CD4-positive, alpha-beta T cell treated with Interleukin-6 at 100 ng/mL for 8 hours (primary cell): ENCODE measurements around the gene SLC6A3.

Experiments
- DNase-seq: peaks from one replicate; pipeline ENCODE4 v3.0.0-alpha.2; 2020; ENCODE audit warnings: mixed read lengths, low spot score

SLC6A3 gene

GRCh38 chr5:1419476-1420210 lies 25.6 kb downstream of the SLC6A3 start:
- no peak for DNase-seq

DNA sequence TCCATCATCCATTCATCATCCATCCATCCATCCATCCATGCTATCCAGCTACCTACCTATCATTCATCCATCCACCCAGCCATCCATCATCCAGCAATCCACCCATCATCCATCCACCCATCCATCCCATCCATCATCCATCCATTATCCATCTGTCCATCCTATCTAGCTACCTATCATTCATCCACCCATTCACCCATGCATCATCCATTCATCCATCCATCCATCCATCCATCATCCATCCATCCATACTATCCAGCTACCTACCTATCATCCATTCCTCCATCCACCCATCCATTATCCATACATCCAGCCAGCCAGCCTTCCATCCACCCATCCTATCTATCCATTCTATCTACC lies 26.3 kb downstream of the SLC6A3 start:
- no peak for DNase-seq

DNA sequence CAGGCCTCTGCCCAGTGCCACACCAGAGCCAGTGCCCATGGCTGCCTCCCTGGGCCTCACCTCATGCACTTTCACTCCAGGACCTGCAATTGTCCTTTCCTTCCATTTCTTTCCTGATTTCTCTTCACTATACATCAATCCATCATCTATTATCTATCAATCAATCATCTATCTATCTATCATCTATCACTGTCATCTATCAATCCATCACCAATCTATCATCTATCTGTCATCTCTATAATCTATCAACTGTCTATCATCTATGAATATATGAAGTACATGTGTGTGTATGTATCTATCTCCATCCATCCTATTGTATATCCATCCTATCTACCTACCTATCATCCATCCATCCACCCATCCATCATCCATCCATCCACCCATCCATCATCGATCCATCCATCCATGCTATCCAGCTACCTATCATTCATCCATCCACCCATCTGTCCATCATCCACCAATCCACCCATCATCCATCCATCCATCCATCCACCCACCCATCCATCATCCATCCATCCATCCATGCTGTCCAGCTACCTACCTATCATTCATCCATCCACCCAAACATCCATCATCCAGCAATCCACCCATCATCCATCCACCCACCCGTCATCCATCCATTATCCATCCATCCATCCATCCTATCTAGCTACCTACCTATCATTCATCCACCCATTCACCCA lies 26.9 kb downstream of the SLC6A3 start:
- no peak for DNase-seq

- no peak for DNase-seq
Observed at GRCh38 chr5:1417586-1418225, 27.5 kb downstream of the SLC6A3 start.

DNA sequence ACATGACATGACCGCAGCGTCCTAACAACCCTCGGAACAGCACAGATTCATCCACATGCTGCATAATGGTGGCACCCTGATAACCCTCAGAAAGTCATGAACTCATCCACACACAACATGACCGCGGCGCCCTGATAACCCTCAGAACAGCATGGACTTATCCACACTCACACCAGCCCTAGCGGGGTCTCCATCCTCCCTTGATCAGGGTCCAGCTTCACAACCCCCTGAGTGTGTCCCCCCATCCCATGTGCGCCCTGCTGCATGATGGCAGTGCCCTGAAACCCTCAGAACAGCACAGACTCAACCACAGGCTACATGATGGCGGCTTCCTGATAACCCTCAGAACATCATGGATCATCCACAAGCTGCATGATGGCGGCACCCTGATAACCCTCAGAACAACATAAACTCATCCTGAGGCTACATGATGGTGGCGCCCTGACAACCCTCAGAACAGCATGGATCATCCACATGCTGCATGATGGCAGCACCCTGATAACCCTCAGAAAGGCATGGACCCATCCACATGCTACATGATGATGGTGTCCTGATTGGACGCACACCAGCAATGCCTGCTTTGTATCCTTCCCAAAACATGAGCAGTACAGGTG lies 28.3 kb downstream of the SLC6A3 start:
- no peak for DNase-seq

DNA sequence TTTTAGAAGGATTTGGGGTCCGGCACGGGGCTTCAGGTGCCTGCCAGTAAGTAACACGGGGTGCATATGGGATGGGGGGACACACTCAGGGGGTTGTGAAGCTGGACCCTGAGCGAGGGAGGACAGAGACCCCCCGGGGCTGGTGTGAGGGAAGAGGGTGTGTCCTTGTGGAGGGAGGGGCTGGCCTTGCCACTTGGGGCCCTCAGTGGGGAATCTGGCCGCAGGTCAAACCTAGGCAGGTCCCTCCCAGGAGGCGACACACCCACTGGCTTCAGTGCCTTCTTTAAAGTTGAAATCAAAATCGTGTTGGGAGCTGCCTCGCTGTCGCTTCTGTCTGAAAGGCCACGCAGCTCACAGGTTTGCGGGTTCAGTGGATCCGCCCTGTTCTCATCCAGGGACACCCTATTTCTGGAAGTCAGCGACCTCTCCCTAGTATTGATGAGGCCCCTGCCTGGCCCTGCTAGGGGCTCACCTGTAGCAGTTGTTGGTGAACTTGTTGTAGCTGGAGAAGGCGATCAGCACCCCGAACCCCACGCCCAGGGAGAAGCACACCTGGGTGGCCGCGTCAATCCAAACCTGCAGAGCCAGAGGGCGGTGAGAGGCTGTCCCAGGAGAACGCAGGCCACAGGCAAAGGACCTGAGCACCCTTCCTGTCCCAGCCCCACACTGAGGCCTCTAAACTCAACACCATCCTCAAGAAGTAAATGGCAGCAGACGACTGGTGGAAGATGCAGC lies 29.4 kb downstream of the SLC6A3 start:
- no peak for DNase-seq

DNA sequence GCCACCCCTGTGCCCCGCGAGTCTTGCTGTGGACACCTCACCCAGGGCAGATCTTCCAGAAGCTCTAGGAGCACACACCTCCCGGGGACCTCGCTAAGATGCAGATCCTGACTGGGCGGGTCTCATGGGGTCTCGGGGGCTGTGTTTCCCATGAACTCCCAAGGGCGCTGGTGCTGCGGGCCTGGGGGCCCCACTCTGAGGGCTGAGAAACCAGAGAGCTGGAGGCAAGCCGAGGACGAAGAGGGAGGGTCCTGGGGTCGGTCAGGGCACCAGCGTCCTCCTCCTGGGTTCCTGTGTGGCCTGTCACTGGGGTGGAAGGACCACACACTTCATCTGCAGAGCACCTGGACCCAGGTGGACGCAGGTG lies 30.2 kb downstream of the SLC6A3 start:
- DNase-seq = no peak

DNA sequence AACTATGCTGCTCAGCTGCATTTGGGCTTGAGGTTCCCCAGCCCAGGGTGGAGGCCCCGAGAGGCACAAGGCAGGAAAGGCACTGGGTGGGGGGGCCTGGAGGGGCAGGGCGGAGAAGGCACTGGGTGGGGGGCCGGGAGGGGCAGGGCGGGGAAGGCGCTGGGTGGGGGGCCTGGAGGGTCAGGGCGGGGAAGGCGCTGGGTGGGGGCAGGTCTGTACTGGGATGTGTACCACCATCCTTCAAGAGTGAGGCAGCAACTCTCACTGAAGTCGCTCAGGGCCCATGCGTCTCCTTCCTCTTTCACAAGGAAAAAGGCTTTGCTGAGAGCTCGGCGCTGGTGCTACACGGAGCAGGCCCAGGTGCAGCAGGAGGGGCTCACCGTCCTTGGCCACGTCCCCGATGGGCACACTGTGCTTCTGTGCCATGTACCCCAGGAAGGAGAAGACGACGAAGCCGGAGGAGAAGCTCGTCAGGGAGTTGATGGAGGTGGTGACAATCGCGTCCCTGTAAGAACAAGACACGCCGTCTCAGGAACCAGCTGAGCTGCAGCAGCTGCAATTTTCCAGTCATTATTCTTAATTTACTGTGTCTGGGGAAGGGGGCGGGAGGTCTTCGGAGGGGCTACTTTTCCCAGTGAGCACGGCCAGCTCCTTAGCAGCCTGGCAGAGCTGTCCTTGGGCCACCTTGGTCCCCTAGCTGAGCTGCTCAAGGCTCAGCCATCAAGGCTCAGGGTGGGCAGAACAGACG lies 30.8 kb downstream of the SLC6A3 start:
- no peak for DNase-seq

DNA sequence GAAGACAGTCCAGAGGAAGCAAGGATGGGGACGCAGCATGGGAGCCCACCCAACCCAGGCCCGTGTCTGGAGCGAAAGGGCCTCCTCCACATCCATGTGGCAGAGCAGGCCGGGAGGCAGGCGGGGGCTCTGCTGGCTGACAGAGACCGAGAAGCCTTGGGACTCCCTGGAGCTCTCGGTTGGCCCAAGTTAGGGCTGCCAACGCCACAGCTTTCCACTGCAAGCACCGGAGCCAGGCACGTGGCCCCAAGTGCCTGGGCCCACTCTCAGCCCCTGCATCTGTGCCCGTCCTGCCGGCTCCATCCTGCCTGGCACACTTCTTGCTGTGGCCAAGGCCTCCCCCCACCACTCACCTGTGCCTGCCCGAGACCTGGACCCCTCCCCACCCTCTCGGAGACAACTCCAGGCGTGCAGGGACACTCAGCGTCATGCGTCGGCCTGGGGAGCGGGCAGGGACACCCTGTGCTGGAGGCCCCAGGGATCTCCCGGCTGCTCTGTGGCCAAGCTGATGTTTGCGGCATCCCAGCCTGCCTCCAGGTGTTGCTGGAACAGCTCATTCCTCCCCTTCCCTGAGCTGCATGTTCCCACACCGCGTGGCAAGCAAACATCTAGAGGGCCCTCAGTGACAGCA lies 31.5 kb downstream of the SLC6A3 start:
- DNase-seq = no peak

- no peak for DNase-seq
Observed at GRCh38 chr5:1413211-1413610, 32.0 kb downstream of the SLC6A3 start.

GRCh38 chr5:1412621-1413020 lies 32.6 kb downstream of the SLC6A3 start:
- no peak for DNase-seq

DNA sequence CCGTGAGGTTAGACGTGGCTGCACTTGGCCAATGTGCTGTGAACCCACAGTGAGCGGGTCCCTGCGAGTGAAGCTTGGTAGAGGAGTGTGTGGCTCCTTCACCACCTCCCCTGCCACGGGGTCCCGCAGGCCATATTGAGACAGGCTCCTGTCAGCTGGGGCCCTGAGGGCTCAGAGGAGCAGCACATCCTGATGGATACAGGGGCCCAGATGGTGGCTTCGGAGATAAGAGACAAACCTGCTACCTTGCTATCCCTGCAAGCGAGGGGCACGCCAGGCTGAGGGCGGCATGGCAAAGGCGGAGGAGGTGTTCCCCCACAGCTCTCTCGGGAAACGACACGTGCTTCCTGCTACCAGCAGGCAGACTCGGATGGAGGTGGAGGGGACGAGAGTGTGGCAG lies 33.1 kb downstream of the SLC6A3 start:
- no peak for DNase-seq

DNA sequence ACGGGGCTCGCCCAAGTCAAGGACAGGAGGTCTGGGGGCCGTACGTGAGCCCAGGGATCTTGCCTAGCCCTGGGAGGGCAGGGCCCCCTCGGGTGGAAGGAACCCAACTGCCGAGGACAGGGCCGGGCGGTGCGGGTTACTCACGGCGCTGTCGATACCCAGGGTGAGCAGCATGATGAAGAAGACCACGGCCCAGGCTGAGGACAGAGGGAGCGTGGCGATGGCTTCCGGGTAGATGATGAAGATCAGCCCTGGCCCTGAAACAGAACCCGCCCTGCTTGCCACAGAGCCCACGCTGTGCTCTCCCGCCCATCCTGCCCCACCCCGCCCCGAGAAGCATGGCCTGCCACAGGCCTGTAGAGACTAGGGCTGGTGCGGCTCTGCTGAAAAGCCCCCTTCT lies 34.1 kb downstream of the SLC6A3 start:
- DNase-seq = no peak

- no peak for DNase-seq
Observed at GRCh38 chr5:1410156-1411014, 34.9 kb downstream of the SLC6A3 start.

- no peak for DNase-seq
Observed at GRCh38 chr5:1409381-1410110, 35.7 kb downstream of the SLC6A3 start.

GRCh38 chr5:1406681-1407640 lies 38.3 kb downstream of the SLC6A3 start:
- DNase-seq = no peak

GRCh38 chr5:1405539-1406530 lies 39.4 kb downstream of the SLC6A3 start:
- no peak for DNase-seq
